NCI-H1417 (cell line): ENCODE measurements around the gene CASP9.
"Not testable (repeated sequence)": the region's sequence is repeated elsewhere in the genome, so short reads cannot be mapped to it uniquely, and the experiment has no call there.

Source experiments
- DNase-seq, 3 experiments: peaks; one replicate each; lab custom pipeline; 2025; lab: John Stamatoyannopoulos, UW

CASP9 gene

GRCh38 chr1:15500184-15501178, 23.5 kb downstream of the CASP9 start:
- no peak for DNase-seq

GRCh38 chr1:15493869-15494390, 30.1 kb downstream of the CASP9 start:
- no peak for DNase-seq

DNA sequence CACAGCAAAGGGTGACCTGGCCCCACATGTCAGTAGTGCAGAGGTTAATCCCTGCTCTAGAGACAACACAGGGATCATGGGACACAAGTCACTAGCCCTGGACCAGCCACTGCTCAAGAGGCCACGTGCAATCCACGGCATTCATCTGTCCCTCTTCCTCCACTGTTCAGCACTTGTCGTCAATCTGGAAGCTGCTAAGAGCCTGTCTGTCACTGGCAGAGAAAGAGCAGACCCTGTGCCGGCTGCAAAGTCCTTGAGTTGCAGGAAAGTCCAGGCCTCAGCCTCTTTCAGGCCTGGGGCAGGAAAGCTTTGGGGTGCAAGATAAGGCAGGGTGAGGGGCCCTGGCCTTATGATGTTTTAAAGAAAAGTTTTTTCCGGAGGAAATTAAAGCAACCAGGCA, 31.4 kb downstream of the CASP9 start:
- no peak for DNase-seq

DNA sequence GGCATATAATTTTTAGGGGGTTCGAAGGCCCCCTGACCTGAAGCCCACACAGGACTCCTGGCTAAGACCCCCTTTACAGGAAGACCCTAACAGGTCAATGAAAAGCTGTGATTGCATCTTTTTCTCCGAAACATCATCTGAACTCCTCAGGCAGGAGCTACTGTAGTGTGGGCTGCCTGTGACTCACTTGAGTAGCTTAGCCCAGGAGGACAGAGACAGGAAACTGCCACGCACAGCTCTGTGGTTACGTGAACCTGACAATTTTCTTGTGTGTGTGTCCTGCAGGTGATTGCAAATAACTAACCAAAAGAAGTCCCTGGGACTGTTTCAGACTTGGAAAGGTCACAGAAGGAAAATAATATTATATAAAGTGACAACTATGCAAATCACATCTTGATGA, 33.0 kb downstream of the CASP9 start:
- not testable (repeated sequence) for DNase-seq

- peak; percentile 60 to 78 (median 63) for DNase-seq
Observed at GRCh38 chr1:15489052-15489736, 34.8 kb downstream of the CASP9 start.

GRCh38 chr1:15488371-15488770, 35.6 kb downstream of the CASP9 start:
- DNase-seq = no peak

GRCh38 chr1:15486844-15487610, 37.0 kb downstream of the CASP9 start:
- DNase-seq = not testable (repeated sequence)

GRCh38 chr1:15485636-15486035, 38.4 kb downstream of the CASP9 start:
- DNase-seq = no peak

- DNase-seq = not testable (repeated sequence)
Observed at GRCh38 chr1:15484443-15484842, 39.6 kb downstream of the CASP9 start.

GRCh38 chr1:15483971-15484370, 40.0 kb downstream of the CASP9 start:
- DNase-seq = no peak

- DNase-seq = not testable (repeated sequence)
Observed at GRCh38 chr1:15482983-15483543, 41.0 kb downstream of the CASP9 start.

DNA sequence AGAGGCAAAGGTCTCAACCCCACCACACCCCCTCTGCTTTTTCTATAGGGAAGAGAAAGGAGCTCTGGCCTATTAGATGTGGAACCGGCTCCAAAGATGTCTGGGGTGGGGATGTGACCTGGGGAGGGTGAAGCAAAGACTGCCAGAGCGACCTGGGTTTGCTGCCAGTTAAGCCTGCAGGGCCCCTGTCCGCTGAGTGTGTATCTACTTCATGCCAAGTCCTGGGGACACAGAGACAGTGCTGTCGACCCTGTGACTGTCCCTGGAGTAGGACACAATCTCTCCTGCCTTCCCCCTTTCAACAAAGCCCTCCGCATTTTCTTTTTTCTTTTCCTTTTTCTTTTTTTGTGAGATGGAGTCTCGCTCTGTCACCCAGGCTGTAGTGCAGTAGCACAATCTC, 41.6 kb downstream of the CASP9 start:
- DNase-seq = not testable (repeated sequence)

GRCh38 chr1:15479654-15480347, 44.2 kb downstream of the CASP9 start:
- no peak for DNase-seq

DNA sequence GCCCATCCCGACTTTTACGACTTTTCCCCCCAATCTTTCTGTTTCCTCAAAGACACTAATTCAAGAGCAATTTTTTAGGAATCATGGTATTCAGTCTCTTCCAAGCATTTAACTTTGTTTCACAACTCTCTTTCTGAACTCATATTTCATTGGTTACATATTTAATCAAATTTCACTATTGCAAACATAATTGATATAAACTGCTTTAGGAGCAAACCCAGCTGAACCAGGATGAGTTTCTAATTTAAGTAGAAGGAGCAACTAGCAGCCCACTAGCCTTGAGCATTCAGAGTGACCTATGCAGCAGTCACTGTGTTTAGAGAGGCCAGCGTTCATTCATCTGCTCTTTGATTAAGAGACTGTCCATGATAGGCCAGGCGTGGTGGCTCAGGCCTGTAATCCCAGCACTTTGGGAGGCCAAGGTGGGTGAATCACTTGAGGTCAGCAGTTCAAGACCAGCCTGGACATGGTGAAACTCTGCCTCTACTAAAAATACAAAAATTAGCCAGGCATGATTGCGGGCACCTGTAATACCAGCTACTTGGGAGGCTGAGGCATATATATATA, 46.3 kb downstream of the CASP9 start:
- no peak for DNase-seq

- no peak for DNase-seq
Observed at GRCh38 chr1:15476927-15477326, 47.1 kb downstream of the CASP9 start.

DNA sequence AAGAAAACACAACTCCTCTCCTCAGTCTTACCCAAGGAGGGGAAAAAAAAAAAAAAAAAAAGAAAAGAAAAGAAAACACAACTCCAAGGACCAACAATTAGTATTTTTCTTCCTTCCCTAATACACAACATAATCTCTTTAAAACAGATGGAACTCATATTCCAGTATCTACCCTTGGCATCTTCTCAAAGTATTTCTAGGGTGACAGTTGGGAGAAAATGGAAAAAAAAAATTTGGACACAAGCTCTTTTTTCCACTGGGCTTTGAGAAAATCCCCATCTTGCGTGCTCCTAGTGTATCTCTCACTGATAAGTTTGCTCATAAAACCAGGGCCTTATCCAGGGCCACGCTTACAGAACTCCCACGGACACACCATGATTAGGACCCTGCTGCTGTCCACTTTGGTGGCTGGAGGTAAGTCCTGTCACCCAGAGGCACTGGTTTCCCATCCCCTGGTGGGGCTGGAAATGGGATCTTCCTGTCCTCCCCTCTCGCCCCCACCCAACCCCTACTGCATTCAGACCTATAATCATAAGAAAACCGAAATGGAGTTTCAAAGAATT, 48.2 kb downstream of the CASP9 start, which contains the start of gene CELA2B:
Gene CELA2B, plus strand, starts transcription at position 353 of the 563 bp plus-strand sequence. Its CDS starts 22 bp downstream, at position 375.
- DNase-seq = no peak

GRCh38 chr1:15472587-15472986, 51.4 kb downstream of the CASP9 start:
- no peak for DNase-seq

DNA sequence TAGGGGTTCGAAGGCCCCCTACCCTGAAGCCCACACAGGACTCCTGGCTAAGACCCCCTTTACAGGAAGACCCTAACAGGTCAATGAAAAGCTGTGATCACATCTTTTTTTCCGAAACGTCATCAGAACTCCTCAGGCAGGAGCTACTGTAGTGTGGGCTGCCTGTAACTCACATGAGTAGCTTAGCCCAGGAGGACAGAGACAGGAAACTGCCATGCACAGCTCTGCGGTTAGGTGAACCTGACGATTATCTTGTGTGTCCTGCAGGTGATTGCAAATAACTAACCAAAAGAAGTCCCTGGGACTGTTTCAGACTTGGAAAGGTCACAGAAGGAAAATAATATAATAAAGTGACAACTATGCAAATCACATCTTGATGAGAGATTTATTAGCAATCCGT, 52.3 kb downstream of the CASP9 start:
- DNase-seq = not testable (repeated sequence)

DNA sequence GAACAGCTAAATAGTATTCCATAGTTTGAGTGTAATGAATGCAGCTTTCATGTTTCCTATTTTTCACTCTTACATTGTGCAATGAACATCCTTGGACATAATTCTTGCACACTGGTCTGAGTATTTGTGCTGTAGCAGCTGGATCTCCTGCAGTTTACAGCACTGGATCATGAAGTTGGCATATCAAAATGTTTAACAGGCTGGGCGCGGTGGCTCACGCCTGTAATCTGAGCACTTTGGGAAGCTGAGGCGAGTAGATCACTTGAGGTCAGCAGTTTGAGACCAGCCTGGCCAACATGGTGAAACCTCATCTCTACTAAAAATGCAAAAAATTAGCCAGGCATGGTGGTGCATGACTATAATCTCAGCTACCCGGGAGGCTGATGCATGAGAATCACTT, 52.9 kb downstream of the CASP9 start:
- DNase-seq = not testable (repeated sequence)

GRCh38 chr1:15469821-15470448, 54.1 kb downstream of the CASP9 start:
- not testable (repeated sequence) for DNase-seq
